Keratinocyte (primary cell): ENCODE measurements around the gene HECA. TPM values are rescaled to one million over a fixed set of nuclear protein-coding genes. Genes with fewer than 3 reads are reported as not detected.

ENCODE experiments used
- DNase-seq: peaks from one replicate; pipeline ENCODE4 v3.0.0-alpha.2; 2011; ENCODE audit warnings: low read depth, missing footprints, low spot score
- FAIRE-seq: peaks from 2 replicates; lab custom pipeline; 2011; peaks lifted over from hg19 to GRCh38; lab: Jason Lieb, UNC
- H2AFZ ChIP-seq: 2 replicates; pipeline ENCODE4 v1.6.0; 2012; ENCODE audit warnings: low read length, control low read depth, inconsistent platforms; ENCODE audit not compliant: control insufficient read depth
- H3K27ac ChIP-seq: 2 replicates; pipeline ENCODE4 v1.5.1; 2011; ENCODE audit warnings: low read length; ENCODE audit not compliant: control insufficient read depth, insufficient read depth
- H3K27me3 ChIP-seq: 3 replicates; pipeline ENCODE4 v1.6.0; 2011; ENCODE audit warnings: low read length; ENCODE audit not compliant: control insufficient read depth, insufficient read depth; ENCODE audit errors: extremely low read depth
- H3K36me3 ChIP-seq, 2 experiments: 2 replicates in 1 of 2; 3 replicates in 1 of 2; pipeline ENCODE4 v1.5.1; 2011; ENCODE audit warnings: low read length in 2 of 2, mild to moderate bottlenecking in 1 of 2; ENCODE audit not compliant: control insufficient read depth in 2 of 2, insufficient read depth in 2 of 2; ENCODE audit errors: extremely low read depth in 1 of 2
- H3K4me1 ChIP-seq: 3 replicates; pipeline ENCODE4 v1.5.1; 2011; ENCODE audit warnings: low read length; ENCODE audit not compliant: control insufficient read depth, insufficient read depth; ENCODE audit errors: extremely low read depth
- H3K4me2 ChIP-seq: 3 replicates; pipeline ENCODE4 v1.6.0; 2011; ENCODE audit warnings: low read depth, low read length; ENCODE audit not compliant: control insufficient read depth, insufficient read depth; ENCODE audit errors: extremely low read depth
- H3K4me3 ChIP-seq, 3 experiments: fragments of 200-600 bp in 1 of 3; sonication (generic) in 1 of 3; 2 replicates in 2 of 3; 3 replicates in 1 of 3; pipeline ENCODE4 v1.5.1; 2011 to 2016; ENCODE audit warnings: low read length in 3 of 3, mild to moderate bottlenecking in 3 of 3, control low read depth in 2 of 3, inconsistent platforms in 1 of 3, low read depth in 1 of 3, mixed read lengths in 1 of 3, mixed run types in 1 of 3, moderate library complexity in 1 of 3; ENCODE audit not compliant: control insufficient read depth in 2 of 3, insufficient read depth in 2 of 3; ENCODE audit errors: extremely low read depth in 1 of 3
- H3K79me2 ChIP-seq: 2 replicates; pipeline ENCODE4 v1.6.0; 2012; ENCODE audit warnings: low read length; ENCODE audit not compliant: control insufficient read depth, insufficient read depth
- H3K9ac ChIP-seq: 3 replicates; pipeline ENCODE4 v1.6.0; 2011; ENCODE audit warnings: low read length; ENCODE audit not compliant: control insufficient read depth, insufficient read depth; ENCODE audit errors: extremely low read depth
- H3K9me1 ChIP-seq: 3 replicates; pipeline ENCODE4 v1.6.0; 2011; ENCODE audit warnings: low read length; ENCODE audit not compliant: control insufficient read depth, insufficient read depth; ENCODE audit errors: extremely low read depth
- H3K9me3 ChIP-seq: 2 replicates; pipeline ENCODE4 v1.5.1; 2012; ENCODE audit warnings: low read depth, low read length; ENCODE audit not compliant: control insufficient read depth
- H4K20me1 ChIP-seq: 3 replicates; pipeline ENCODE4 v1.6.0; 2011; ENCODE audit warnings: low read length; ENCODE audit not compliant: control insufficient read depth, insufficient read depth; ENCODE audit errors: extremely low read depth
- EZH2 ChIP-seq: IDR thresholded peaks from one replicate; pipeline ENCODE4 v1.6.1; 2012; ENCODE audit warnings: inconsistent platforms, mild to moderate bottlenecking, low read length, moderate library complexity
- dilution Hi-C: fragments of 300-500 bp; cut with MboI; formaldehyde crosslinking; loops from one replicate; pipeline ENCODE4 v1.7.0; 2020; ENCODE audit warnings: low sequenced_read_pairs; ENCODE audit not compliant: extremely low pct_ligation_motif_present
- polyA plus RNA-seq, 5 experiments: library from polyadenylated mRNA; depleted of rRNA in 3 of 5; stranded (reverse) in 3 of 5; stranded (forward) in 1 of 5; unstranded in 1 of 5; fragments of >200 nt; gene quantifications; 1 replicate in 1 of 5; 2 replicates in 3 of 5; 3 replicates in 1 of 5; pipeline versions ENCODE4 v1.2.1 to v1.2.3, GENCODE V29; 2011 to 2012; ENCODE audit warnings: missing spikeins in 2 of 5, low read depth in 1 of 5, low replicate concordance in 1 of 5
- TF ChIP-seq, protein P1 (sequence below), 3 experiments: IDR thresholded peaks in 1 of 3; conservative IDR thresholded peaks in 1 of 3; optimal IDR thresholded peaks in 1 of 3; 2 replicates in 2 of 3; 3 replicates in 1 of 3; pipeline versions ENCODE3 to v1.5.1; 2011; ENCODE audit warnings: low read length in 3 of 3, mild to moderate bottlenecking in 3 of 3, moderate library complexity in 2 of 3, control low read depth in 1 of 3, inconsistent platforms in 1 of 3; ENCODE audit not compliant: insufficient read depth in 2 of 3; ENCODE audit errors: extremely low read depth in 1 of 3

The HECA gene
- polyA plus RNA-seq, 1 donor (not counting 4 experiments of a cell fraction or from before 2014, with no cell fraction given): 12.3 TPM

DNA sequence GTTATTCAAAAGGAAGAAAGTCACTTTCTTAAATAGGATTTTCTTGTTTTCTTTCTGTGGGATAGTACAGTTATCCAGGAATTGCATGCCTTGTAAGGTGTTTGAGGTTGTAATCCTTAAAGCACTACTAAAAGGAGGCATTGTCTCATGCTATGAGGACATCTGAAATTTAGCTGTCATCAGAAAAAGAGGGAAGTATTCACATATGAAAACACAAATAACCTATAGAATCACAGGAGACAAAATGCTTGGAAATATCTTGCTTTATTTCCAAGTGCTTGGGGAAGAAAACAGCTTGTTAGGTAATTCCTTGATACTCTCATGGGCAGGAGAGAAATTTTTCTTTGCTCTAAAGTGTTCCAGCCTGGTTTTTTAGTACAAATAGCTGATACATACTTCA lies 40.1 kb downstream of the HECA start:
- FAIRE-seq (no peak), DNase-seq (no peak)
- H3K4me3 ChIP-seq: no peak overlapping the region
- H3K9me3 ChIP-seq: no peaks in the 10 kb centered on the region
- H3K36me3 ChIP-seq: peaks cover 5 to 9% of the 10 kb centered on the region in 2 experiments
- H4K20me1 ChIP-seq: no peaks in the 10 kb centered on the region
- no peak overlapping the region for H3K27ac ChIP-seq
- H3K4me2 ChIP-seq: no peak overlapping the region
- no peaks in the 10 kb centered on the region for H3K9me1 ChIP-seq
- H2AFZ ChIP-seq: no peak overlapping the region
- H3K9ac ChIP-seq: no peak overlapping the region
- H3K79me2 ChIP-seq: peaks cover 3% of the 10 kb centered on the region
- H3K27me3 ChIP-seq: no peaks in the 10 kb centered on the region
- H3K4me1 ChIP-seq: peaks cover 11% of the 10 kb centered on the region
- dilution Hi-C loops: no loop called here
- TF ChIP-seq, protein P1, sequence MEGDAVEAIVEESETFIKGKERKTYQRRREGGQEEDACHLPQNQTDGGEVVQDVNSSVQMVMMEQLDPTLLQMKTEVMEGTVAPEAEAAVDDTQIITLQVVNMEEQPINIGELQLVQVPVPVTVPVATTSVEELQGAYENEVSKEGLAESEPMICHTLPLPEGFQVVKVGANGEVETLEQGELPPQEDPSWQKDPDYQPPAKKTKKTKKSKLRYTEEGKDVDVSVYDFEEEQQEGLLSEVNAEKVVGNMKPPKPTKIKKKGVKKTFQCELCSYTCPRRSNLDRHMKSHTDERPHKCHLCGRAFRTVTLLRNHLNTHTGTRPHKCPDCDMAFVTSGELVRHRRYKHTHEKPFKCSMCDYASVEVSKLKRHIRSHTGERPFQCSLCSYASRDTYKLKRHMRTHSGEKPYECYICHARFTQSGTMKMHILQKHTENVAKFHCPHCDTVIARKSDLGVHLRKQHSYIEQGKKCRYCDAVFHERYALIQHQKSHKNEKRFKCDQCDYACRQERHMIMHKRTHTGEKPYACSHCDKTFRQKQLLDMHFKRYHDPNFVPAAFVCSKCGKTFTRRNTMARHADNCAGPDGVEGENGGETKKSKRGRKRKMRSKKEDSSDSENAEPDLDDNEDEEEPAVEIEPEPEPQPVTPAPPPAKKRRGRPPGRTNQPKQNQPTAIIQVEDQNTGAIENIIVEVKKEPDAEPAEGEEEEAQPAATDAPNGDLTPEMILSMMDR (optimal IDR thresholded peaks at IDR 0.05 in 1 of 3, IDR thresholded peaks at IDR 0.05 in 1 of 3, conservative IDR thresholded peaks at IDR 0.05 in 1 of 3; ENCODE audit: extremely low read depth in 1 of 3, insufficient read depth in 2 of 3, low read length in 3 of 3): no peak
- no peak for TF ChIP-seq EZH2

DNA sequence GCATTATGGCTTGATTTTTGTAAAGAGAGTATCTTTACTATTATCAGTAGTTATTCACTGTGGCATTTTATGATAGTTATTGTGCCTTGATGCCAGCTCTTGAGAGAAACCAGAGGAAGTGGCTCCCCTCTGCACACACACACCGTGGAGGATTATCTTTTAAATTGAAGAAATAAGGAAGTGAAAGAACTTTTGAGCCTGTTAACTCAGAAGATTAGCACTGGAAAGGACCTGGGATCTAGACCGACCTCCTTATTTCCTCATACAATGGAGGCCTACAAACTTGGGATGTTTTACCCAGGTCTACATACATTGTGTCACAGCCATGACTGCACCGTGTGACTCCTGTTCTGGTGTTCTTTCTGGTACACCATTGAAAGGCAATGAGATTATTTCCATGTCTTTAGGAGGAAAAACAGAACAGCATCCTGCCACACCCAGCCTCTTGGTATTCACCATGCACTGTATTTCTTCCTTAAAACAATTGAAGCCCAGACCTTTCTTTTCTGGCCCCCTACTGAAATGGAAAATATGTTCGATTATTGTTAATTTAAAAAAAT lies 40.6 kb downstream of the HECA start:
- no peak for FAIRE-seq
- H3K27me3 ChIP-seq: no peaks in the 10 kb centered on the region
- H2AFZ ChIP-seq: no peak overlapping the region
- no peak overlapping the region for H3K27ac ChIP-seq
- no peak overlapping the region for H3K4me3 ChIP-seq
- H3K9me3 ChIP-seq: no peaks in the 10 kb centered on the region
- no peaks in the 10 kb centered on the region for H3K9me1 ChIP-seq
- TF ChIP-seq EZH2: no peak
- TF ChIP-seq, protein P1 (optimal IDR thresholded peaks at IDR 0.05 in 1 of 3, IDR thresholded peaks at IDR 0.05 in 1 of 3, conservative IDR thresholded peaks at IDR 0.05 in 1 of 3; ENCODE audit: extremely low read depth in 1 of 3, insufficient read depth in 2 of 3, low read length in 3 of 3): no peak
- no peak for DNase-seq
- dilution Hi-C loops: no loop called here
- no peaks in the 10 kb centered on the region for H4K20me1 ChIP-seq
- H3K9ac ChIP-seq: no peak overlapping the region
- H3K4me1 ChIP-seq: peaks cover 11% of the 10 kb centered on the region
- H3K36me3 ChIP-seq: peaks cover 5 to 9% of the 10 kb centered on the region in 2 experiments
- no peaks in the 10 kb centered on the region for H3K79me2 ChIP-seq
- H3K4me2 ChIP-seq: no peak overlapping the region
